Neural cell (in vitro differentiated cells): Measurements from ENCODE around the gene HCST. TPM values are rescaled to one million over a fixed set of nuclear protein-coding genes. Genes with fewer than 3 reads are reported as not detected.
"Not testable (repeated sequence)": the region's sequence is repeated elsewhere in the genome, so short reads cannot be mapped to it uniquely, and the experiment has no call there.

ENCODE experiments used
- H2AFZ ChIP-seq: fragments of 200-600, 300-800 bp; sonication (generic), shearing (Covaris generic); 2 replicates; pipeline ENCODE4 v1.6.0; 2014; ENCODE audit warnings: low read depth, mild to moderate bottlenecking, antibody characterized with exemption, low read length, moderate library complexity
- H3F3A ChIP-seq: fragments of 200-600 bp; shearing (Covaris generic); 2 replicates; pipeline ENCODE4 v1.6.1; 2016; ENCODE audit warnings: mild to moderate bottlenecking, moderate library complexity, mixed read lengths, antibody characterized with exemption, low read length; ENCODE audit not compliant: insufficient read depth, poor library complexity, severe bottlenecking
- H3K27ac ChIP-seq: fragments of 200-600, 300-800 bp; sonication (generic), shearing (Covaris generic); 2 replicates; pipeline ENCODE4 v1.5.1; 2014; ENCODE audit warnings: mild to moderate bottlenecking, low read length, moderate library complexity
- H3K27me3 ChIP-seq: fragments of 300-800, 200-600 bp; sonication (generic), shearing (Covaris generic); 2 replicates; pipeline ENCODE4 v1.6.0; 2014; ENCODE audit warnings: mild to moderate bottlenecking, low read depth, low read length, moderate library complexity; ENCODE audit not compliant: insufficient read depth
- H3K36me3 ChIP-seq: fragments of 300-800, 200-600 bp; sonication (generic), shearing (Covaris generic); 2 replicates; pipeline ENCODE4 v1.5.1; 2014; ENCODE audit warnings: mild to moderate bottlenecking, antibody characterized with exemption, low read length, moderate library complexity; ENCODE audit not compliant: insufficient read depth
- H3K4me2 ChIP-seq: fragments of 300-800, 200-600 bp; sonication (generic), shearing (Covaris generic); 2 replicates; pipeline ENCODE4 v1.6.0; 2014; ENCODE audit warnings: mild to moderate bottlenecking, low read length
- H3K4me3 ChIP-seq: fragments of 300-800, 200-600 bp; sonication (generic), shearing (Covaris generic); 2 replicates; pipeline ENCODE4 v1.5.1; 2014; ENCODE audit warnings: mild to moderate bottlenecking, low read length, moderate library complexity
- H3K79me2 ChIP-seq: fragments of 200-600 bp; shearing (Covaris generic); replicated peaks from 2 replicates; pipeline ENCODE4 v1.6.0; 2014; ENCODE audit warnings: mild to moderate bottlenecking, low read length, moderate library complexity; ENCODE audit not compliant: insufficient read depth
- H3K9ac ChIP-seq: fragments of 300-800, 200-600 bp; sonication (generic), shearing (Covaris generic); 2 replicates; pipeline ENCODE4 v1.6.1; 2016; ENCODE audit warnings: mild to moderate bottlenecking, low read length, mixed read lengths
- H3K9me2 ChIP-seq: fragments of 200-600 bp; shearing (Covaris generic); 2 replicates; pipeline ENCODE4 v1.6.1; 2016; ENCODE audit warnings: mild to moderate bottlenecking, low read length, mixed read lengths; ENCODE audit not compliant: insufficient read depth
- H3K9me3 ChIP-seq: fragments of 200-600, 300-800 bp; sonication (generic), shearing (Covaris generic); 2 replicates; pipeline ENCODE4 v1.6.1; 2016; ENCODE audit warnings: mild to moderate bottlenecking, mixed run types, low read length, moderate library complexity, mixed read lengths
- H4K20me1 ChIP-seq: fragments of 200-600 bp; shearing (Covaris generic); 2 replicates; pipeline ENCODE4 v1.6.1; 2016; ENCODE audit warnings: mild to moderate bottlenecking, mixed run types; ENCODE audit not compliant: insufficient read depth
- EP300 ChIP-seq: fragments of 450-650 bp; conservative IDR thresholded peaks from 2 replicates; pipeline ENCODE4 v1.6.1; 2014; ENCODE audit warnings: antibody characterized with exemption, mild to moderate bottlenecking, moderate library complexity; ENCODE audit not compliant: poor library complexity, severe bottlenecking
- EZH2 ChIP-seq: fragments of 200-600, 300-800 bp; shearing (Covaris generic), sonication (generic); IDR thresholded peaks from 2 replicates; pipeline ENCODE4 v1.6.1; 2014; ENCODE audit warnings: antibody characterized with exemption, low read length, borderline replicate concordance, mild to moderate bottlenecking; ENCODE audit not compliant: insufficient read depth, poor library complexity, severe bottlenecking
- MXI1 ChIP-seq: fragments of 450-650 bp; conservative IDR thresholded peaks from 2 replicates; pipeline ENCODE4 v1.6.1; 2014; ENCODE audit warnings: antibody characterized with exemption, mild to moderate bottlenecking; ENCODE audit not compliant: poor library complexity, severe bottlenecking
- POLR2AphosphoS5 ChIP-seq: IDR thresholded peaks from 2 replicates; pipeline ENCODE4 v1.6.1; 2012
- RAD21 ChIP-seq: fragments of 450-650 bp; conservative IDR thresholded peaks from 2 replicates; pipeline ENCODE4 v1.6.1; 2014; ENCODE audit warnings: antibody characterized with exemption, mild to moderate bottlenecking, moderate library complexity
- SMC3 ChIP-seq: fragments of 450-650 bp; conservative IDR thresholded peaks from 2 replicates; pipeline ENCODE4 v1.6.1; 2014; ENCODE audit warnings: antibody characterized with exemption, mild to moderate bottlenecking, moderate library complexity; ENCODE audit not compliant: poor library complexity
- TAF1 ChIP-seq: IDR thresholded peaks from 2 replicates; pipeline ENCODE4 v1.6.1; 2012; ENCODE audit warnings: low read depth
- polyA plus RNA-seq: library from polyadenylated mRNA; depleted of rRNA; stranded (reverse); fragments of >200 nt; gene quantifications from 2 replicates; pipeline ENCODE4 v1.2.3, GENCODE V29; 2014
- TF ChIP-seq, protein P1 (sequence below): fragments of 450-650 bp; IDR thresholded peaks from 2 replicates; pipeline ENCODE4 v1.5.1; 2014; ENCODE audit warnings: antibody characterized with exemption, mild to moderate bottlenecking, moderate library complexity; ENCODE audit not compliant: poor library complexity, severe bottlenecking
- TF ChIP-seq, protein P2 (sequence below): IDR thresholded peaks from 2 replicates; pipeline ENCODE4 v1.6.1; 2012; ENCODE audit warnings: borderline replicate concordance

HCST gene
- polyA plus RNA-seq, 1 donor from 2014 or later, result not detected

GRCh38 chr19:35908973-35909683 lies 6.8 kb downstream of the HCST start:
- Histone ChIP-seq H3K4me3 (no peak overlapping the region), H3K27me3 (no peaks in the 10 kb centered on the region), H3F3A (no peaks in the 10 kb centered on the region), H3K9ac (no peak overlapping the region), H3K36me3 (no peaks in the 10 kb centered on the region), H3K9me3 (no peaks in the 10 kb centered on the region), H2AFZ (no peak overlapping the region), H3K79me2 (no peaks in the 10 kb centered on the region), H3K4me2 (no peak overlapping the region), H4K20me1 (no peaks in the 10 kb centered on the region), H3K9me2 (no peaks in the 10 kb centered on the region), H3K27ac (no peak overlapping the region)
- TF ChIP-seq MXI1, result no peak
- no peak for TF ChIP-seq RAD21
- TF ChIP-seq POLR2AphosphoS5, result no peak
- TF ChIP-seq SMC3, result no peak
- TF ChIP-seq, protein P1, sequence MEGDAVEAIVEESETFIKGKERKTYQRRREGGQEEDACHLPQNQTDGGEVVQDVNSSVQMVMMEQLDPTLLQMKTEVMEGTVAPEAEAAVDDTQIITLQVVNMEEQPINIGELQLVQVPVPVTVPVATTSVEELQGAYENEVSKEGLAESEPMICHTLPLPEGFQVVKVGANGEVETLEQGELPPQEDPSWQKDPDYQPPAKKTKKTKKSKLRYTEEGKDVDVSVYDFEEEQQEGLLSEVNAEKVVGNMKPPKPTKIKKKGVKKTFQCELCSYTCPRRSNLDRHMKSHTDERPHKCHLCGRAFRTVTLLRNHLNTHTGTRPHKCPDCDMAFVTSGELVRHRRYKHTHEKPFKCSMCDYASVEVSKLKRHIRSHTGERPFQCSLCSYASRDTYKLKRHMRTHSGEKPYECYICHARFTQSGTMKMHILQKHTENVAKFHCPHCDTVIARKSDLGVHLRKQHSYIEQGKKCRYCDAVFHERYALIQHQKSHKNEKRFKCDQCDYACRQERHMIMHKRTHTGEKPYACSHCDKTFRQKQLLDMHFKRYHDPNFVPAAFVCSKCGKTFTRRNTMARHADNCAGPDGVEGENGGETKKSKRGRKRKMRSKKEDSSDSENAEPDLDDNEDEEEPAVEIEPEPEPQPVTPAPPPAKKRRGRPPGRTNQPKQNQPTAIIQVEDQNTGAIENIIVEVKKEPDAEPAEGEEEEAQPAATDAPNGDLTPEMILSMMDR, result no peak
- no peak for TF ChIP-seq EZH2
- TF ChIP-seq, protein P2, sequence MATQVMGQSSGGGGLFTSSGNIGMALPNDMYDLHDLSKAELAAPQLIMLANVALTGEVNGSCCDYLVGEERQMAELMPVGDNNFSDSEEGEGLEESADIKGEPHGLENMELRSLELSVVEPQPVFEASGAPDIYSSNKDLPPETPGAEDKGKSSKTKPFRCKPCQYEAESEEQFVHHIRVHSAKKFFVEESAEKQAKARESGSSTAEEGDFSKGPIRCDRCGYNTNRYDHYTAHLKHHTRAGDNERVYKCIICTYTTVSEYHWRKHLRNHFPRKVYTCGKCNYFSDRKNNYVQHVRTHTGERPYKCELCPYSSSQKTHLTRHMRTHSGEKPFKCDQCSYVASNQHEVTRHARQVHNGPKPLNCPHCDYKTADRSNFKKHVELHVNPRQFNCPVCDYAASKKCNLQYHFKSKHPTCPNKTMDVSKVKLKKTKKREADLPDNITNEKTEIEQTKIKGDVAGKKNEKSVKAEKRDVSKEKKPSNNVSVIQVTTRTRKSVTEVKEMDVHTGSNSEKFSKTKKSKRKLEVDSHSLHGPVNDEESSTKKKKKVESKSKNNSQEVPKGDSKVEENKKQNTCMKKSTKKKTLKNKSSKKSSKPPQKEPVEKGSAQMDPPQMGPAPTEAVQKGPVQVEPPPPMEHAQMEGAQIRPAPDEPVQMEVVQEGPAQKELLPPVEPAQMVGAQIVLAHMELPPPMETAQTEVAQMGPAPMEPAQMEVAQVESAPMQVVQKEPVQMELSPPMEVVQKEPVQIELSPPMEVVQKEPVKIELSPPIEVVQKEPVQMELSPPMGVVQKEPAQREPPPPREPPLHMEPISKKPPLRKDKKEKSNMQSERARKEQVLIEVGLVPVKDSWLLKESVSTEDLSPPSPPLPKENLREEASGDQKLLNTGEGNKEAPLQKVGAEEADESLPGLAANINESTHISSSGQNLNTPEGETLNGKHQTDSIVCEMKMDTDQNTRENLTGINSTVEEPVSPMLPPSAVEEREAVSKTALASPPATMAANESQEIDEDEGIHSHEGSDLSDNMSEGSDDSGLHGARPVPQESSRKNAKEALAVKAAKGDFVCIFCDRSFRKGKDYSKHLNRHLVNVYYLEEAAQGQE, result no peak
- no peak for TF ChIP-seq TAF1
- no peak for TF ChIP-seq EP300

- TF ChIP-seq TAF1 (no peak), MXI1 (no peak), EZH2 (no peak), RAD21 (no peak), POLR2AphosphoS5 (no peak), SMC3 (no peak)
- TF ChIP-seq, protein P2, result no peak
Measured at GRCh38 chr19:35909684-35910035, 7.3 kb downstream of the HCST start.

GRCh38 chr19:35910355-35910754 lies 8.0 kb downstream of the HCST start:
- H3K79me2 ChIP-seq, H2AFZ ChIP-seq, H3K27ac ChIP-seq, H3K4me3 ChIP-seq, H4K20me1 ChIP-seq, H3K9me2 ChIP-seq, H3K9ac ChIP-seq, H3K4me2 ChIP-seq, H3F3A ChIP-seq, H3K9me3 ChIP-seq, H3K36me3 ChIP-seq, H3K27me3 ChIP-seq: not testable (repeated sequence)

More at GRCh38 chr19:35909684-35910035, 7.3 kb downstream of the HCST start:
- no peak overlapping the region for H3K9ac ChIP-seq
- H4K20me1 ChIP-seq, result no peaks in the 10 kb centered on the region
- no peak overlapping the region for H3K4me3 ChIP-seq
- no peaks in the 10 kb centered on the region for H3K27me3 ChIP-seq
- H3K79me2 ChIP-seq, result no peaks in the 10 kb centered on the region
- H3K4me2 ChIP-seq, result no peak overlapping the region
- no peak overlapping the region for H3K27ac ChIP-seq
- no peaks in the 10 kb centered on the region for H3K9me2 ChIP-seq
- no peak overlapping the region for H2AFZ ChIP-seq
- H3F3A ChIP-seq, result no peaks in the 10 kb centered on the region
- H3K9me3 ChIP-seq, result no peaks in the 10 kb centered on the region
- H3K36me3 ChIP-seq, result no peaks in the 10 kb centered on the region
